ENCODE results near the gene RFC2.
"Not testable (repeated sequence)": the region's sequence is repeated elsewhere in the genome, so short reads cannot be mapped to it uniquely, and the experiment has no call there.

RFC2 gene

DNA sequence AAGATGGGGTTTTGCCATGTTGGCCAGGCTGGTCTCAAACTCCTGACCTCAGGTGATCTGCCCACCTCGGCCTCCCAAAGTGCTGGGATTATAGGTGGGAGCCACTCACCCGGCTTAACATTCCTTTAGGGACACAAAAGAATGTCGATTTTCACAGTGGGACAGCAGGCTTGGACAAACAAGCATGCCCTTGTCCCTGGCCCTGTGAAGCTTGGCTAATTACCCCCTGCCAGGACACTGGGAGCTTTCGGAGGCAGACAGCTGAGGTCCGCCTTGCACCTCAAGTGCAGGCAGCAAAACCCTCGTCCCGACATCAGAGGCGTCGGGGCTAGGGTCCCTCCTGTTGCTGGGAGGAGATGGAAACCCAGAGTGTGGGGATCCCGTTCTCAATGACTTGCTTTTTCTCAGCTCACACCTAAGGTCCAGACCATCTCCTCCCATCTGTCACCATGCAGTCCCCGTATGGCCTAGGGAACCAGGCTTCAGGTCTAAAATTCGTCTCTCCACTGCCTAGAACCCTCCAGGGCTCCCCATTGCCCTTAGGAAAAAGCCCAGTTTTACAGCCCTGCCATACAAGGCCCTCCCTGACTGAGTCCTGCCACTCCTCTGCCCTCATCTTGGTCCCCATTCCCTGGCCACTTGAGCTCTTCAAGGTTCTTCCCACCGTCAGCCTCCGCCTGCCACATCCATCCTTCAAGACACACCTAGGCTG lies 28.7 kb upstream of the RFC2 start:
- no peak for DNase-seq (ENCODE audit: low read depth)

DNA sequence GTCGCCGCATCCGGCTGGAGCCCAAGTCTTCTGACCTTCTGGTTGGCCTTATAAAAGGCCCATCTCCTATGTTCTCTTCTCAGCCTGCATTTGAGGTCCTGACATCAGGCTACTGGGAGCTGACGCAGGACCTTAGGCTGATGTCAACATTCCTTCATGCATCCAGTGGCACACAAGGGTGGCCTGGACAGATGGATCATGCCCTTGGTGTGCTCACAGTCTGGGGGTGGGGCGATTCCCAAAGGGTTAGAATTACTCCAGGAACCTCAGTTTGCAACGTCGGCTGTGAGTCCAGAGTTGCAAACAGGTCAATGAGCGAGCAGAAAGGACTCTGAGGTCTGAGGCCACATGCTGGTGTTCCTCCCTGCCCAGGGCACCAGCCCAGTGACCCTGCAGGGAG lies 26.8 kb upstream of the RFC2 start:
- no peak for DNase-seq (ENCODE audit: low read depth)

DNA sequence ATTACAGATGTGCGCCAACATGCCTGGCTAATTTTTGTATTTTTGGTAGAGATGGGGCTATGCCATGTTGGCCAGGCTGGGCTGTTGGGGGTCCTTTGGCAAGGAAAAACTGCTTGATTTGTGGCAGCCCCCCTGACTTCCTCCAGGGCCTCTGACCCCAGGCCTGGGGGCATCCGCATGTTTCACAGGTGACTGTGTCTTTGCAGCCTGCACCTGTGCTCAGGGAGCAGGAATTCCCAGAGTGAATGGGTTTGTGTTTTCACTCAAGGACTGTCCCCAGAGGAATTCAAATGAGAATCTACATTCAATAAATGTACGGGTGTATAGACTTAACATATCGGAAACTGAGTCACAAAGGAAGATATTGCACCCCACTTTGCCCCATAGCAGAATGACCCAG lies 23.4 kb upstream of the RFC2 start:
- DNase-seq (ENCODE audit: low read depth), result no peak

DNA sequence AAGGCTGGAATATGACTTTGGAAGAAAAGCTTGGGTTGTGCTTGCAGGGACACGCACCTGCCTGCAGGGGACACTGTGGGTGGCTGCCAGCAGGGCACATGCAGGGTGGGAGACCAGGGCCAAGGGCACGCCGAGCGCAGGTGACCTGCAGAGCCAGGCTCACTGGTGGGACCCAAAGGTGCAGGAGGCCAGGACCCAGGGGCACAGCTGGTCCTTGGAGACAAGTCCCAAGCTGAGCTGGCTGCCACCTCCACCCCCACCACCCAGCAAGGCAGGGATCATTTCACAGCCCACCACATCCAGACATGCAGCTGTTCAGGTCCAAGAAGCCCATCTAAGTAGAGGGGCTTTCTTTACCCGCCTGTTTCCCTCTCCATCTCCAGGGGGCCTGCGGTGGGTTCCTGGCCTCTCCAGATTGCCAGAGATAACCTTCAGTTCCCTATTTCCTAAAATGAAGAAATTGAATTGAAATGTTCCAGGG lies 21.2 kb upstream of the RFC2 start:
- no peak for DNase-seq (ENCODE audit: low read depth)

DNA sequence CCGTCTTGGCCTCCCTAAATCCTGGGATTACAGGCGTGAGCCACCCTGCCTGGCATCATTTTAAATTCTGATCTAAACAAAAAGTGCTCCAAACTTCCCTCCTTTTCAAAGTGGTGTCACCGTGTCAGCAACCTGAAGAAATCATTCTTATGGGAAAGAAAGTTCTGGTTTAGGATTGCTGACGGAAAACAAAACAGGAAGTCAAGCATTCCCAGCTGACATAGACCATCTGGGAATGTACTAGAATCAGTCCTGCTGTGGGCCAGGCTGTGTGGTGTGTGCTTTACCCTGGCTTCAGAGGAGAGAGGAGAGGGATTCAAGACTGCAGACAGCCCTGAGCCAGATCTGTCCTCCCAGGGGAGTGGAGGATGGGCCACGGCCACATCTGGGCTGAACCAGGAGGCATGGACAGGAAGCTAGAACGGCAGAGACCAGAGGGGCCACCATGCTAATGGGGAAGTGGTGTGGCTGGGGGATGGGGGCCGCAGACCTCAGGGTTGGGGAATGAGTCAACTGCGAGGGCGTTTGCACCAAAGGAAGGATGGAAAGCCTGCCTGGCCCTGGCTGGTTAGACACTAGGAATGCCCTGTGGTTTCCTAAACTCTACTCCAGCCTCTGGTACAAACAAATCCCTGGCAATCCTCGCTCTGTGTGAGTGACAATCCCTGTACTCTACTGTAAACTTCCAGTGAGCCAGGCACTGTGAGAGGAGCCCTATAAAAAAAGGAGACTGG lies 18.3 kb upstream of the RFC2 start:
- DNase-seq (ENCODE audit: low read depth), result peak; percentile 95

DNA sequence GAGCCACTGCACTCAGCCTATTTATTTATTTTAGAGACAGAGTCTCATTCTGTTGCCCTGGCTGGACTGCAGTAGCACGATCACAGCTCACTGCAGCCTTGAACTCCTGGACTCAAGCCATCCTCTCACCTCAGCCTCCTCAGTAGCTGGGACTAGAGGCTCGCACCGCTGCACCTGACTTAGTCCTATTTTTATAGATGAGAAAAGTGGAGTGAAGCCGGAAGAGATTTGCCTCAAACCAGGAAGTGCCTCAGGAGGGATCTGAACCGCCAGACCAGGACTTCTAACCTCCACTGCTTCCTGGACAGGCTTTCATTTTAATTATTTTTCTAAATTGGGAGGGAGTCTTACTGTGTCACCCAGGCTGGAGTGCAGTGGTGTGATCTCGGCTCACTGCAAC lies 17.5 kb upstream of the RFC2 start:
- DNase-seq (ENCODE audit: low read depth), result no peak

DNA sequence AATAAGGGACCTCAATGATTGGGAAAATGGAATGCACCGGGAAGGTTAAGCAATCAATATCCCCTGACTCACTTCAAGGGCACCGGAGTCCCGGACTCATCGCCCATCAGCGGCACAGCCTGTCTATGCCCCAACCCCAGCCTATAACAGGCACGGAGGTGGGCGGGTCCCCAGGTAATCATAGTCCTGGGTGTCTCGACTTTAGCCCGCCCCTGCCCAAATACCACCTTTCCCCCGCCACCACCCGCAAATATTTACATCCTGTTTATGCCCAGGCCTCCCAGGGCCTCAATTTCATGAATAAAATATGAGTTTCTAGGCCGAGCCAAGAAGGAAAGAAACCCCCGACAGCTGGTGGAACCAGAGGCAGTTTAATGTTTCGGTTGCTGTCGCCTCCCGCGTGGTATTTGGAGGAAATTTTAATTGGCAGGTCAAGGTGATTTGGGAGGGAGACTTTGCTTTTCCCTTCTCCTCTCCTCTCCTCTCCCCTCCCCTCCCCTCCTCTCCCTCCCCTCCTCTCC lies 15.6 kb upstream of the RFC2 start:
- DNase-seq (ENCODE audit: low read depth), result peak; percentile 70

DNA sequence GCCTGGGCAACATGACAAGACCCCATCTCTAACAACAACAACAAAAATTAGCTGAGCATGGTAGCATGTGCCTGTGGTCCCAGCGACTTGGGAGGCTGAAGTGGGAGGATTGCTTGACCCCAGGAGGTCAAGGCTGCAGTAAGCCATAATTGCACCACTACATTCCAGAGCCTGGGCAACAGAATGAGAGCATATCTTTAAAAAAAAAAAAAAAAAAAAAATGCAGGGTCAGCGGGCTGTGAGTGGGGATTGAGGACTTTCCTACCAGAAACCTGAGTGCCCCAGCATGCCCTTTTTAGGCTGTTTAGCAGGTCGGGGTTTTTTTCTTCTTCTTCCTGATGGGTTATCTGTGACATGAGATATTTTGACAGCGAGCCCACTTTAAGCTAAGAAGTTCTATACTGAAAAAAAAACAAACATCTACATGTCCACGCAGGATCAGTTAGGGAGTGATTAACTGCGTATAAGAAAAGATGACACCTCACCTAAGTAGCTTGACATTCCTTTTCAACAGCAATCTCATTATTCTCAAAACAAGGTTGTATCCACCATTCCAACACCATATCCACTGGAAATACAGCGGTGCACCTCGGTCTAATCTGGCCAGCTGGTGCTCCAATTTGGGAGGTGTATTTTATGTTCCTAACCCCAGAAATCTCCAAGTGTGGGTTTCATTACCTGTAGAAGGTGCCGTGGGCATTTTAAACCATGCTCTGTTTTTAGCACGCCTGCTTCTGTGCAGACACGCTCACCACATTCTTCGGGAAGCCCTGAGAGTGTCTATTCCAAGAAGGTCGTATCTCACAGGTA lies 13.8 kb upstream of the RFC2 start:
- DNase-seq (ENCODE audit: low read depth), result peak; percentile 62

DNA sequence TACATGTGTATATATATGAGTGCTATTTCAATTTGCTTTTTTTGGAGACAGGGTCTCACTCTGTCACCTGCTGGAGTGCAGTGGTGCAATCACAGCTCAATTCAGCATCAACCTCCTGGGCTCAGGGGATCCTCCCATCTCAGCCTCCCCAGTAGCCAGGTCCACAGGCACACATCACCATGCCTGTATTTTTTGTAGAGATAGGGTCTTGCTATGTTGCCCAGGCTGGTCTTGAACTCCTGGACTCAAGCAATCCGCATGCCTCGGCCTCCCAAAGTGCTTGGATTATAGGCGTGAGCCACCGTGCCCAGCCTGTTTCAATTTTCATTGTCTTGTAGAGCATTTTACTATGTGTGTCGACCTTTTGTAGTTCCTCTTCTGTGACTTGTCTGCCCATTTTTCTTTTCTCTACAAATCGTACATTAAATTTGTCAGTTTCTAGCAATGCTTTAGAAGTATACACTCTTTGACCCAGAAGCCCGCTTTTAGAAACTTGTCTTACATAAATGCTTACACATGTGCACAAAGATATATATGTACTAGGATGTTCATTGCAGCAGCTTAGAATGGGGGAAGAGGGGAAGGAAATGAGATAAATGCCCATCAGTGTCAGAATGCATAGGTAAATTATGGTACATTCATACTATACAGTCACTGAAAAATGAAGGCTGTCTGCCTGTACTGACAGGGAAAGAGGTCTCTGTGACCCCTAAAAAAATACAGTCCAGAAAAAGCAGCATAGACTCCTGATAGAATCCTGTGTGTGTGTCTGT lies 12.2 kb upstream of the RFC2 start:
- no peak for DNase-seq (ENCODE audit: low read depth)

DNA sequence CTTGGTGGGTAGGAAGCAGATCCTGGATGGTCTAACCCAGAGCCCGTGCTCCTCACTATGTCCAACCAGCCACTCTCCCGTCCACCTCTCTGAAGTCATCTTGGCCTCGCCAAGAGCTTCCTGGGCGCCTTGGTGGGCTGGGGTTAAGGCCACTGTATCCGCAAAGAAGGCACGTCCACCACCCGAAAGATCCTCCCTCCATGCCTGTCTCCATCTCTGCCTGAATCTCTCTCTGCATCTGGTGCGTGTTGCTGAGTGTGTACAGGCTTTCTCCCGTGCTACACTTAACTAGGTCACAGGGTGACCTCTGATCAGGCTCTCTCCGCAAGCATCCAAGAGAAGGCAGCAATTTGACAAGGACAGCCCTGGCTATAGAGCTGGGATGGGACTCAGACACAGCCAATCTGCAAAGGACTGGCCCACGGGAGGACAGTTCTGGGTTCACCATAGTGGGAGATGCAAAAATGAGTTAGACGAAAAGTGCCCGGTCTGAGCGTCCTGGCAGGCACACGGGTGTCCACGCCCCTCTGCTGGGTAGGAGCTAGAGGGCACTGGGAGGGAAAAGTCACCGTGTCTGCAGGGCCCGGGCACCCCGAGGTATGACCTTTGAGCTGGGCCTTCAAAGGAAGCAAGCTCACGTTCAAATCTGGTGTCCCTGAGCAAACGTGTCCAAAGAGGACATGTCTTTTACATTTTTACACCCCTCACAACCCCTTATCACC lies 9.4 kb upstream of the RFC2 start:
- no peak for DNase-seq (ENCODE audit: low read depth)

DNA sequence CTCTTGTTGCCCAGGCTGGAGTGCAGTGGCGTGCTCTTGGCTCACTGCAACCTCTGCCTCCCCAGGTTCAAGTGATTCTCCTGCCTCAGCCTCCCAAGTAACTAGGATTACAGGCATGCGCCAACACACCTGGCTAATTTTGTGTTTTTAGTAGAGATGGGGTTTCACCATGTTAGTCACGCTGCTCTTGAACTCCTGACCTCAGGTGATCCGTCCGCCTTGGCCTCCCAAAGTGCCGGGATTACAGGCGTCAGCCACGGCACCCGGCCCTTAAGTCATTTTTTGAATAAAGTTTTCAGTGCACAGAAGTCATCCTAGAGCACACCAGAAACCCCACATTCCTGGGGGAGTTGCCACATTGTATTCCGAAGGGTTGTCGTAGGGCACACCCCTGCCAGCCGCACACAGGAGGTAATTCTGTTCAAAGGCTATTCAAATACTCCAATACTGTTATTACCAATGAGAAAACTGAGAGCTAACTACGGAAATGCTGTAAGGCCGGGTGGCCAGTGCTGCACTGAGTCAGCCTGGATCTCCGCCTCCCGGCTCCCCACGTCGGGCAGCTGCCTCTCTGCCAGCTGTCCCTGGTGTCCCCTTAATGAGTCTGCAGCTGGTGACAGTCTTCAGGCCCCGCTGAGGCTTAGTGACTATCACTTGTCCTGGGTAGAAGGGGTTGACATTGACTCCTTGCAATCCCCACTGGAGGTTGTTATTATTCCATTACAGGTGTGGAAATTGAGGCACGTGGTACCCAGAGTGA lies 8.6 kb upstream of the RFC2 start:
- DNase-seq (ENCODE audit: low read depth), result no peak

DNA sequence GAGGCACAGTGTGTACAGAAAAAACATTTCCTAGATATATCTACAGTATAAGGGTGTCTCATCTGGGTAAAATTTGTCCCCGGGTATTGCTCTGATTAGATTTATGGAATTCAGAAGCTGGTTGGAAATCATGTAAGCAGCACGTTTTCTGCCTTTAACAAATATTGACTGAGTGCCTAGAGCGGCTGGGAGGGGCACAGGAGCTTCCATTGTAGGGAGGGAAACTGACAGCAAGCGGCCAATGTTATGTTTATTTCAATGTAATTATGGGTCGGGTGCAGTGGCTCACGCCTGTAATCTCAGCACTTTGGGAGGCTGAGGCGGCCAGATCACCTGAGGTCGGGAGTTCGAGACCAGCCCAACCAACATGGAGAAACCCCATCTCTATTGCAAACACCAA lies 4.4 kb upstream of the RFC2 start:
- DNase-seq (ENCODE audit: low read depth), result no peak

DNA sequence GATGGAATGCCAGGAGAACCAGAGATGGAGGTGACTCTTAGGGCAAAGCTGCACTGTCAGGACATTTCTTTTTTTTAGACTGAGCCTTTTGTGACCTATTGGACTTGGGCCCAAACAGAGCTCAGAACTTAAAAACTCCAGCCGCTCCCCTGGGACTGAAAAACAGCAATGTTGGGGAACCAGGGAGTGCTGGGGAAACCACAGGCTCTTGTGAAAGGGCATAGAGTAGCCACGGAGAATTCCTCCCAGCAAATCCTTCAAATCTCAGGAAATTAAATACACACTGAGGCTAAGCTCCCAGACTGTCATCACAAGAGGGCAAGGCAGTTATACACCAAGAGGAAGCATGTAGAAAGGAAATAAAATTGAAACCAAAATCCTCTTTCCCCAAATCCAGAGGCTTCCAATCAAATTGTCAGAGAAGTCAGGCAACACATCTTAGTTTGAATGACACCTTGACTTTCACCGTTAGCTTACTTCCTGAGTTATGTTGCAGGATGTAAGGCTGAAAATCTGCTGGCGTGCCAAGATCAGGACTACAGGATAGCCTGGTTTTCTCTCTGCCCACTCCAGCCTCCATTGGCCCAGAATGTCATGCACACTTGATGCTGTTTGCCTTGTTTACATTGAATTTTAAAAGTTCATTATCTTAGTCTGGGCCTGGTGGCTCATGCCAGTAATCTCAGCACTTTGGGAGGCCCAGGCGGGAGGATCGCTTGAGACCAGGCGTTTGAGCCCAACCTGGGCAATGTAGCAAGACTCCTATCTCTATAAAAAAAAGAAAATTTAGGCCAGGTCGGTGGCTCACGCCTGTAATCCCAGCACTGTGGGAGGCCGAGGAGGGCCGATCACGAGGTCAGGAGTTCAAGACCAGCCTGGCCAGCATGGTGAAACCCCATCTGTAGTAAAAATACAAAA lies 2.6 kb upstream of the RFC2 start:
- DNase-seq (ENCODE audit: low read depth), result peak; percentile 64

DNA sequence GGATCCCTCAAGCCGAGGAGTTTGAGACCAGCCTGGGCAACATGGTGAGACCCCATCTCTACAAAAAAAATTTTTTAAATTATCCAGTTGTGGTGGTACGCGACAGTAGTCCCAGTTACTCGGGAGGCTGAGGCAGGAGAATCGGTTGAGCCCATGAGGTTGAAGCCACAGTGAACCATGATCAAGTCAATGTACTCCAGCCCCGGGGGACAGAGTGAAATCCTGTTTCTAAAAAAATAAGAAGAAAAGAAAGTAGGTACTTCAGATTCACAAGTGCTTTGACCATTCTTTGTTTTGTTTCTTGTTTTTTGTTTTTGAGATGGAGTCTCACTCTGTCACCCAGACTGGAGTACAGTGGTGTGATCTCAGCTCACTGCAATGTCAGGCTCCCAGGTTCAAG lies 1.3 kb upstream of the RFC2 start:
- not testable (repeated sequence) for DNase-seq (ENCODE audit: low read depth)

DNA sequence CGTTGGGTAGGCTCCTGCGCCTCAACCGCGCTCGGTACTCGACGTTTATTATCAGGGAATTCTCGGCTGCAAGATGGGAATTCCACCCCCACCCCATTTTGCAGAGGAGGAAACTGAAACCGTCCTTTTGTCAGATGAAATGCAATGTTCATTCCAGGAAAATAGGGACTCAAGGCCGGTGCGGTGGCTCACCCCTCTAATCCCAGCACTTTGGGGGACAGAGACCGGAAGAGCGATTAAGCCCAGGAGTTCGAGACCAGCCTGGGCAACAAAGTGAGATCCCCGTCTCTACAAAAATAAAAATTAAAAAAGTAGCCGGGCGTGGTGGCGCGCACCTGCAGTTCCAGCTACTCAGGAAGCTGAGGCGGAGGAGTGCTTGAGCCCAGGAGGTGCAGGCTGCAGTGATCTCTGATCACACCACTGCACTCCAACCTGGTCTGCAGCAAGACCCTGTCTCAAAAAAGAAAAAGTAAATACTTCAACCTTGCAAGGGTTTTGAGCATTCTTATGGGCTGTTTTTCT lies 720 bp upstream of the RFC2 start:
- no peak for DNase-seq (ENCODE audit: low read depth)

DNA sequence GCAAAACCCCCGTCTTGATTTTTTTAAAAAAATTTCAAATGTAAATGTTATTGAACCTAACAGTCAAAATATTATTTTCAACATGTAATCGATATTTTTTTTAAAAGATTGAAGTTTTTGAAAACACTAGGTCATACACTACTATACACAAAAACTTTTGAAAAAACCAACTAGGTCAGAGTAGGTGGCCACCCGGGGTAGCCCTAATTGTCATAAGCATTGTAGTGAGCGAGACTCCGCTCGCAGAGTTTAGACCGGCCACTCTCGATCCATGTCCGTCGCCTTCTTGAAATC lies 417 bp downstream of the RFC2 start:
- DNase-seq (ENCODE audit: low read depth), result no peak

DNA sequence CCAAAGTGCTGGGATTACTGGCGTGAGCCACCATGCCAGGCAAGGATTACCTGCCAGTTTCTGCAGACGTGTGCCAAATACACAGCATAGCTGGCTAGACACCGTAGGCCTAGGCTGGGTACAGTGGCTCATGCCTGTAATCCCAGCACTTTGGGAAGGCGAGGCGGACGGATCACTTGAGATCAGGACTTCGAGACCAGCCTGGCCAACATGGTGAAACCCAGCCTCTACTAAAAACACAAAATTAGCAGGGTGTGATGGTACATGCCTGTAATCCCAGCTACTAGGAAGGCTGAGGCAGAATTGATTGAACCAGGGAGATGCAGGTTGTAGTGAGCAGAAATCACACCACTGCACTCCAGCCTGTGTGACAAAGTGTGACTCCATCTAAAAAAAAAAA lies 868 bp downstream of the RFC2 start:
- no peak for DNase-seq (ENCODE audit: low read depth)

DNA sequence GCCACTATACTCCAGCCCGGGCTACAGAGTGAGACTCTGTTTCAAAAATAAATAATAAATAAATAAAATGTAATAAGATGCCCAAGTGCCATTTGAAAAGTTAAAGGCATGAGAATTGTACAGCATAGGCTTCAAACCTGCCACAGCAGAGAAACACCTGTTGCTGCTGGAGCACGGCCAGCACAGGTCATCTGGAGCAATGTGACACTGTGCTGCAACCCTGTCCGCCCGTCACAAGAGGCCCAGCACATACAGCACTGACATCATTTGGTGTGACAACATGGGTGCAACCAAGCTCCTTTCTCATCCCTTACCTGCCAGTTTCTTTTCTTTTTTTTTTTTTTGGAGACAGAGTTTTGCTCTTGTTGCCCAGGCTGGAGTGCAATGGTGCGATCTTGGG lies 1.3 kb downstream of the RFC2 start:
- DNase-seq (ENCODE audit: low read depth), result no peak

DNA sequence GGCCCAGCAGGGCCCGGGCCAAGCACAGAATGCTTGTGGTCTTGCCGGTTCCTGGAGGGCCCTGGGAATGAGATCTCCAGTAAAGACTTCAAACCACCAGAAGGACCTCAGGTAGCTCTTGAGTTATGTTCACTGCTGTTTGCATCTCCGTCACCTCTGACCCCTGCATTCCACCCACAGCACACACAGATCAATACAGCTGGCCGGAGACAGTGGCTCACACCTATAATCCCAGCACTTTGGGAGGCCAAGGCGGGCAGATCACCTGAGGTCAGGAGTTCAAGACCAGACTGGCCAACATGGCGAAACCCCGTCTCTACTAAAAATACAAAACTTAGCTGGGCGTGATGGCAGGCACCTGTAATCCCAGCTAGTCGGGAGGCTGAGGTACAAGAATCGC lies 5.1 kb downstream of the RFC2 start:
- DNase-seq (ENCODE audit: low read depth), result not testable (repeated sequence)
